HUES64 (cell line): Measurements from ENCODE around the gene PFDN2. TPM values are rescaled to one million over a fixed set of nuclear protein-coding genes. Genes with fewer than 3 reads are reported as not detected.

Experiments used
- H3K27ac ChIP-seq: 2 replicates; pipeline ENCODE4 v1.7.0; 2013; ENCODE audit warnings: low read depth, low read length, inconsistent platforms
- H3K27me3 ChIP-seq: 2 replicates; pipeline ENCODE4 v1.6.1; 2013; ENCODE audit warnings: mild to moderate bottlenecking, low read length; ENCODE audit not compliant: insufficient read depth
- H3K36me3 ChIP-seq: 2 replicates; pipeline ENCODE4 v1.6.1; 2013; ENCODE audit warnings: mild to moderate bottlenecking, low read length; ENCODE audit not compliant: insufficient read depth
- H3K4me1 ChIP-seq: 2 replicates; pipeline ENCODE4 v1.6.1; 2013; ENCODE audit warnings: mild to moderate bottlenecking, low read length, moderate library complexity; ENCODE audit not compliant: insufficient read depth
- H3K4me3 ChIP-seq: 2 replicates; pipeline ENCODE4 v1.5.1; 2013; ENCODE audit warnings: mild to moderate bottlenecking, low read length, moderate library complexity
- H3K9ac ChIP-seq: 2 replicates; pipeline ENCODE4 v1.6.1; 2013; ENCODE audit warnings: mild to moderate bottlenecking, low read depth, low read length
- H3K9me3 ChIP-seq: 2 replicates; pipeline ENCODE4 v1.6.1; 2013; ENCODE audit warnings: low read depth, low read length; ENCODE audit not compliant: insufficient read depth
- WGBS: fragments of 150-250, 120-280 bp; methylation state at CpG from one replicate; pipeline ENCODE4 v1.1.7; 2013; ENCODE audit warnings: missing lambda C conversion rate; 5-methylcytosine and 5-hydroxymethylcytosine counted together
- polyA plus RNA-seq, 2 experiments: library from polyadenylated mRNA; stranded (reverse); fragments of 50-300 nt; gene quantifications; one replicate each; pipeline ENCODE4 v1.2.3, GENCODE V29; 2013

Gene PFDN2
- polyA plus RNA-seq (2013, experiment 1 of 2) = 86.9 TPM
- 109 TPM for polyA plus RNA-seq (2013, experiment 2 of 2)

- peaks cover 10% of the 10 kb centered on the region for H3K4me1 ChIP-seq
- under 1% methylated on average over 58 of the region's 58 CpGs for WGBS
Measured at GRCh38 chr1:161117759-161118581, at the start of gene PFDN2, which contains the start of gene NIT1. TSS of gene PFDN2 (minus strand) at chr1:161118037. CDS start at chr1:161118026, 11 bp downstream. TSS of gene NIT1 (plus strand) at chr1:161118105. CDS start at chr1:161118177, 72 bp downstream.

GRCh38 chr1:161166669-161167548, 49.1 kb upstream of the PFDN2 start:
- Histone ChIP-seq H3K9me3 (no peaks in the 10 kb centered on the region), H3K4me3 (peak overlapping the region; percentile 87), H3K9ac (peak overlapping the region; percentile 78), H3K36me3 (peaks cover 53% of the 10 kb centered on the region), H3K4me1 (peaks cover 5% of the 10 kb centered on the region; the same call in 1 of the 2 replicates), H3K27ac (peak overlapping the region; percentile 50), H3K27me3 (no peaks in the 10 kb centered on the region)
- WGBS = 10% methylated on average over 33 of the region's 33 CpGs

More at GRCh38 chr1:161117759-161118581, at the start of gene PFDN2, which contains the start of gene NIT1:
- H3K9me3 ChIP-seq = no peaks in the 10 kb centered on the region
- peak within 1 kb of the TSS; percentile 95 for H3K27ac ChIP-seq
- H3K36me3 ChIP-seq = peaks cover 47% of the 10 kb centered on the region
- peak within 1 kb of the TSS; percentile 69 for H3K9ac ChIP-seq
- H3K4me3 ChIP-seq = peak within 1 kb of the TSS; percentile 81
- no peaks in the 10 kb centered on the region for H3K27me3 ChIP-seq

GRCh38 chr1:161165742-161166668, 48.2 kb upstream of the PFDN2 start, which contains the start of gene PPOX:
TSS of gene PPOX (plus strand) at chr1:161166426. CDS start at chr1:161166848, 422 bp downstream.
- no peaks in the 10 kb centered on the region for H3K27me3 ChIP-seq
- H3K36me3 ChIP-seq = peaks cover 50% of the 10 kb centered on the region
- WGBS = under 1% methylated on average over 54 of the region's 54 CpGs
- H3K9ac ChIP-seq = peak within 1 kb of the TSS; percentile 78
- H3K4me1 ChIP-seq = peaks cover 5% of the 10 kb centered on the region; the same call in 1 of the 2 replicates
- H3K9me3 ChIP-seq = no peaks in the 10 kb centered on the region
- peak within 1 kb of the TSS; percentile 51 for H3K27ac ChIP-seq
- peak within 1 kb of the TSS; percentile 87 for H3K4me3 ChIP-seq

GRCh38 chr1:161164901-161165610, 47.2 kb upstream of the PFDN2 start:
- H3K4me3 ChIP-seq = peak overlapping the region; percentile 87
- 90% methylated on average over 10 of the region's 14 CpGs for whole genome bisulfite sequencing
- peaks cover 46% of the 10 kb centered on the region for H3K36me3 ChIP-seq
- H3K9me3 ChIP-seq = no peaks in the 10 kb centered on the region
- H3K9ac ChIP-seq = peak overlapping the region; percentile 62
- H3K4me1 ChIP-seq = peaks cover 9% of the 10 kb centered on the region; the same call in 1 of the 2 replicates
- H3K27ac ChIP-seq = no peak overlapping the region; the same call in 1 of the 2 replicates
- H3K27me3 ChIP-seq = no peaks in the 10 kb centered on the region

GRCh38 chr1:161163793-161164192, 46.0 kb upstream of the PFDN2 start:
- H3K27ac ChIP-seq = no peak overlapping the region
- H3K4me3 ChIP-seq = no peak overlapping the region
- no peaks in the 10 kb centered on the region for H3K9me3 ChIP-seq
- peaks cover 36% of the 10 kb centered on the region for H3K36me3 ChIP-seq
- H3K4me1 ChIP-seq = peaks cover 11% of the 10 kb centered on the region
- H3K27me3 ChIP-seq = no peaks in the 10 kb centered on the region
- 98% methylated on average over 4 of the region's 5 CpGs for WGBS
- no peak overlapping the region for H3K9ac ChIP-seq

GRCh38 chr1:161162806-161163205, 45.0 kb upstream of the PFDN2 start:
- H3K9me3 ChIP-seq = no peaks in the 10 kb centered on the region
- WGBS = 97% methylated on average over 8 of the region's 10 CpGs
- H3K27ac ChIP-seq = no peak overlapping the region
- peaks cover 41% of the 10 kb centered on the region for H3K36me3 ChIP-seq
- H3K9ac ChIP-seq = no peak overlapping the region
- H3K4me3 ChIP-seq = no peak overlapping the region
- no peaks in the 10 kb centered on the region for H3K27me3 ChIP-seq
- H3K4me1 ChIP-seq = peaks cover 14% of the 10 kb centered on the region

- Histone ChIP-seq H3K4me1 (peaks cover 14% of the 10 kb centered on the region), H3K36me3 (peaks cover 49% of the 10 kb centered on the region), H3K9ac (no peak overlapping the region), H3K9me3 (no peaks in the 10 kb centered on the region), H3K27me3 (no peaks in the 10 kb centered on the region), H3K27ac (no peak overlapping the region), H3K4me3 (no peak overlapping the region)
- WGBS = 85% methylated on average over 6 of the region's 7 CpGs
Measured at GRCh38 chr1:161162052-161162451, 44.2 kb upstream of the PFDN2 start.

GRCh38 chr1:161161652-161162051, 43.8 kb upstream of the PFDN2 start:
- no peak overlapping the region for H3K9ac ChIP-seq
- no peak overlapping the region for H3K4me3 ChIP-seq
- no peak overlapping the region for H3K27ac ChIP-seq
- 90% methylated on average over 5 of the region's 5 CpGs for WGBS
- peaks cover 53% of the 10 kb centered on the region for H3K36me3 ChIP-seq
- H3K4me1 ChIP-seq = peaks cover 14% of the 10 kb centered on the region
- H3K27me3 ChIP-seq = no peaks in the 10 kb centered on the region
- no peaks in the 10 kb centered on the region for H3K9me3 ChIP-seq

GRCh38 chr1:161160671-161161145, 42.9 kb upstream of the PFDN2 start:
- peak overlapping the region; percentile 75 for H3K4me3 ChIP-seq
- no peak overlapping the region for H3K27ac ChIP-seq
- no peaks in the 10 kb centered on the region for H3K9me3 ChIP-seq
- no peak overlapping the region for H3K9ac ChIP-seq
- peaks cover 14% of the 10 kb centered on the region for H3K4me1 ChIP-seq
- 94% methylated on average over 22 of the region's 22 CpGs for WGBS
- H3K27me3 ChIP-seq = no peaks in the 10 kb centered on the region
- peaks cover 53% of the 10 kb centered on the region for H3K36me3 ChIP-seq
